Daoy (cell line): Measurements from ENCODE around the gene PPP1R14B. TPM values are rescaled to one million over a fixed set of nuclear protein-coding genes. Genes with fewer than 3 reads are reported as not detected.

Source experiments
- DNase-seq: peaks from one replicate; pipeline ENCODE4 v3.0.0-alpha.2; 2015; ENCODE audit warnings: low read depth
- total RNA-seq: library from RNA; depleted of rRNA; stranded (reverse); fragments of >200 nt; shearing (Covaris generic); gene quantifications from 2 replicates; pipeline ENCODE4 v1.2.3, GENCODE V29; 2014; rRNA removed

The PPP1R14B gene
- total RNA-seq: 414 and 421 TPM in 2 replicates

GRCh38 chr11:64246871-64247728, at the start of gene PPP1R14B:
TSS of gene PPP1R14B (minus strand) at chr11:64246943. CDS start at chr11:64246673, 270 bp downstream.
- DNase-seq: peak; percentile 91

GRCh38 chr11:64296236-64296635, 49.5 kb upstream of the PPP1R14B start:
- no peak for DNase-seq

- no peak for DNase-seq
Observed at GRCh38 chr11:64295760-64296159, 49.0 kb upstream of the PPP1R14B start.

- DNase-seq: peak; percentile 24
Observed at GRCh38 chr11:64294774-64295173, 48.0 kb upstream of the PPP1R14B start.

GRCh38 chr11:64292460-64293254, 45.9 kb upstream of the PPP1R14B start:
- no peak for DNase-seq

- DNase-seq: no peak
Observed at GRCh38 chr11:64291752-64292459, 45.2 kb upstream of the PPP1R14B start.

- DNase-seq: no peak
Observed at GRCh38 chr11:64291262-64291751, 44.6 kb upstream of the PPP1R14B start, which contains the start of gene KCNK4. TSS of gene KCNK4 (plus strand) at chr11:64291302. CDS start at chr11:64293019, 1,717 bp downstream.

- no peak for DNase-seq
Observed at GRCh38 chr11:64290352-64291261, 43.9 kb upstream of the PPP1R14B start.

GRCh38 chr11:64289002-64289564, 42.3 kb upstream of the PPP1R14B start:
- DNase-seq: no peak

- DNase-seq: no peak
Observed at GRCh38 chr11:64288353-64288750, 41.6 kb upstream of the PPP1R14B start.

GRCh38 chr11:64287676-64288352, 41.1 kb upstream of the PPP1R14B start:
- no peak for DNase-seq

- no peak for DNase-seq
Observed at GRCh38 chr11:64286801-64287159, 40.0 kb upstream of the PPP1R14B start.

GRCh38 chr11:64285885-64286800, 39.4 kb upstream of the PPP1R14B start:
- DNase-seq: peak; percentile 33

- peak; percentile 77 for DNase-seq
Observed at GRCh38 chr11:64284962-64285884, 38.5 kb upstream of the PPP1R14B start, which contains the start of gene GPR137. TSS of gene GPR137 (plus strand) at chr11:64285848. CDS start at chr11:64286525, 677 bp downstream.

- DNase-seq: peak; percentile 95
Observed at GRCh38 chr11:64284048-64284961, 37.6 kb upstream of the PPP1R14B start, which contains the start of gene BAD. TSS of gene BAD (minus strand) at chr11:64284665. CDS start at chr11:64284368, 297 bp downstream.

GRCh38 chr11:64283092-64283491, 36.3 kb upstream of the PPP1R14B start:
- DNase-seq: no peak
